Tibial nerve (tissue), 4 donors: ENCODE measurements around the gene FHAD1. TPM values are rescaled to one million over a fixed set of nuclear protein-coding genes. Genes with fewer than 3 reads are reported as not detected.

Experiments used
- DNase-seq, 2 donors: peaks; one replicate each; pipeline ENCODE4 v3.0.0-alpha.2; 2019; ENCODE audit warnings: low spot score in 2 of 2
- H3K27ac ChIP-seq, 4 donors: fragments of 200-600 bp; sonication (generic) in 3 of 4; one replicate each; pipeline ENCODE4 v1.5.1; 2017 to 2019; ENCODE audit warnings: mild to moderate bottlenecking in 1 of 4
- H3K27me3 ChIP-seq, 2 donors: fragments of 200-600 bp; sonication (generic) in 1 of 2; one replicate each; pipeline versions ENCODE4 v1.5.1 to v1.6.0; 2017 to 2019
- H3K36me3 ChIP-seq, 3 donors: fragments of 200-600 bp; sonication (generic); one replicate each; pipeline ENCODE4 v1.5.1; 2018 to 2019
- H3K4me1 ChIP-seq, 4 donors: fragments of 200-600 bp; sonication (generic) in 3 of 4; one replicate each; pipeline ENCODE4 v1.5.1; 2017 to 2019
- H3K4me3 ChIP-seq, 4 donors: fragments of 200-600 bp; sonication (generic) in 3 of 4; one replicate each; pipeline ENCODE4 v1.5.1; 2017 to 2019; ENCODE audit warnings: mild to moderate bottlenecking in 1 of 4, moderate library complexity in 1 of 4
- H3K9me3 ChIP-seq, 4 donors: fragments of 200-600 bp; sonication (generic) in 3 of 4; one replicate each; pipeline ENCODE4 v1.5.1; 2017 to 2019
- CTCF ChIP-seq, 5 experiments: fragments of 200-600 bp in 3 of 5; fragments of 450-650 bp in 2 of 5; sonication (generic) in 3 of 5; IDR thresholded peaks; one replicate each; pipeline ENCODE4 v1.5.1; 2016 to 2019; ENCODE audit warnings: antibody characterized with exemption in 5 of 5, mild to moderate bottlenecking in 3 of 5, moderate library complexity in 2 of 5
- EP300 ChIP-seq, 2 donors: sonication (generic); formaldehyde crosslinking; IDR thresholded peaks; one replicate each; pipeline ENCODE4 v1.6.1; 2017; ENCODE audit warnings: antibody characterized with exemption in 2 of 2, mild to moderate bottlenecking in 1 of 2
- POLR2A ChIP-seq, 2 donors: fragments of 450-650 bp; IDR thresholded peaks; one replicate each; pipeline ENCODE4 v1.6.1; 2017; ENCODE audit warnings: antibody characterized with exemption in 2 of 2, mild to moderate bottlenecking in 2 of 2, moderate library complexity in 2 of 2
- WGBS, 2 donors: methylation state at CpG; one replicate each; pipeline ENCODE4 v1.1.5; 2018; 5-methylcytosine and 5-hydroxymethylcytosine counted together
- total RNA-seq, 4 donors: library from RNA; depleted of rRNA; stranded (reverse); fragments of >200 nt; gene quantifications; one replicate each; pipeline ENCODE4 v1.1.0, GENCODE V29; 2016

The FHAD1 gene
- total RNA-seq, 4 donors from 2014 or later = 0.30 to 0.63 TPM; not detected in 2

- Histone ChIP-seq H3K9me3 (peaks cover 0 to 1% (median 0%) of the 10 kb centered on the region in 4 donors), H3K27ac (peak overlapping the region in 1 of 4 donors; percentile 28), H3K36me3 (no peaks in the 10 kb centered on the region), H3K4me1 (peaks cover 0 to 5% (median 0%) of the 10 kb centered on the region in 4 donors), H3K4me3 (no peak overlapping the region), H3K27me3 (no peaks in the 10 kb centered on the region)
- TF ChIP-seq POLR2A (IDR thresholded peaks at IDR 0.05) = no peak
- TF ChIP-seq CTCF (IDR thresholded peaks at IDR 0.05) = no peak
- TF ChIP-seq EP300 (IDR thresholded peaks at IDR 0.05) = no peak
- no peak for DNase-seq
- WGBS, 2 donors = 88% methylated on average over 9 of the region's 9 CpGs
Observed at GRCh38 chr1:15259622-15260007, 12.6 kb downstream of the FHAD1 start.

DNA sequence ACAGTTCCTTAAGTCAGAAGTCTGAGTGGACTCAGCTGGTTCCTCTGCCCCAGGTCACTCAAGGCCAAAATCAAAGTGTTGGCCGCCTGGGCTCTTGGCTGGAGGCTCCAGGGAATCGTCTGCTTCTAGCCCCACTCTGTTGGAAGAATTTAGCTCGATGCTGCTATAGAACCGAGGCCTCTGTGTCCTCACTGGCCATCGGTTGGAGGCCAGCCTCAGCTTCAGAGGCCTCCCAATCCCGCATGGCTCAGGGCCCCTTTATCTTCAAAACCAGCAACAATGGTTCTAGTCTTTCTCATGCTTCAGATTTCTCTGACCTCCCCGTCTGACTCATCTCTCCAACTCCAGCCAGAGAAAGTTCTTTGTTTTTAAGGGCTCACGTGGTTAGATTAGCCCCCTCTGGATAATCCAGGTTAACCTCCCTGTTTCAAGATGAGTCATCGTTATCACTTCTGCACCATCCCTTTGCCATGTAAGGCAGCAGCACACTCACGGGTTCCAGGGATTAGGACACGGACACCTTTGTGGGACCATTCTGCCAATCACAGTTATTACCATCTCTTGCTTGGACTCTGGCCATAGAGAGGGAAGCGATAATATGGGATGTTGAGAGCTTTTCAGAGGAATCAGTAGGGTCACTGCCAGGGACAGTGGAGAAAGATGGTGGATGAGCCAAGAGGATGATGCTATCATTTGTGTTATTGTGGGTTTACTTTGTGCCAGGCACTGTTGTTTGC, 13.6 kb downstream of the FHAD1 start:
- Histone ChIP-seq H3K4me3 (no peak overlapping the region), H3K27me3 (no peaks in the 10 kb centered on the region), H3K27ac (peak overlapping the region in 1 of 4 donors; percentile 59), H3K9me3 (peaks cover 0 to 11% (median 0%) of the 10 kb centered on the region in 4 donors), H3K4me1 (peaks cover 0 to 5% (median 0%) of the 10 kb centered on the region in 4 donors), H3K36me3 (no peaks in the 10 kb centered on the region)
- no peak for DNase-seq
- 51 to 54% methylated on average over 12 of the region's 12 CpGs for WGBS, 2 donors
- TF ChIP-seq EP300 (IDR thresholded peaks at IDR 0.05) = no peak
- TF ChIP-seq POLR2A (IDR thresholded peaks at IDR 0.05) = no peak
- TF ChIP-seq CTCF (IDR thresholded peaks at IDR 0.05) = no peak

GRCh38 chr1:15261155-15262002, 14.4 kb downstream of the FHAD1 start:
- Histone ChIP-seq H3K36me3 (no peaks in the 10 kb centered on the region), H3K9me3 (peaks cover 0 to 11% (median 0%) of the 10 kb centered on the region in 4 donors), H3K4me3 (no peak overlapping the region), H3K27ac (peak overlapping the region in 2 of 4 donors; percentile 34 to 59), H3K27me3 (no peaks in the 10 kb centered on the region), H3K4me1 (peaks cover 0 to 5% (median 0%) of the 10 kb centered on the region in 4 donors)
- TF ChIP-seq EP300 (IDR thresholded peaks at IDR 0.05) = peak in 1 of 2 donors; percentile 51
- no peak for TF ChIP-seq CTCF (IDR thresholded peaks at IDR 0.05)
- 53 to 64% methylated on average over 20 of the region's 20 CpGs for WGBS, 2 donors
- peak in 1 of 2 donors; percentile 43 for DNase-seq

- Histone ChIP-seq H3K4me1 (peaks cover 0 to 5% (median 0%) of the 10 kb centered on the region in 4 donors), H3K4me3 (no peak overlapping the region), H3K9me3 (peaks cover 0 to 11% (median 0%) of the 10 kb centered on the region in 4 donors), H3K36me3 (no peaks in the 10 kb centered on the region), H3K27me3 (no peaks in the 10 kb centered on the region), H3K27ac (peak overlapping the region in 1 of 4 donors; percentile 48)
- TF ChIP-seq EP300 (IDR thresholded peaks at IDR 0.05) (no peak), CTCF (IDR thresholded peaks at IDR 0.05) (no peak), POLR2A (IDR thresholded peaks at IDR 0.05) (no peak)
- WGBS, 2 donors = 91 to 95% methylated on average over 2 of the region's 2 CpGs
- no peak for DNase-seq
Observed at GRCh38 chr1:15262003-15262377, 15.0 kb downstream of the FHAD1 start.

DNA sequence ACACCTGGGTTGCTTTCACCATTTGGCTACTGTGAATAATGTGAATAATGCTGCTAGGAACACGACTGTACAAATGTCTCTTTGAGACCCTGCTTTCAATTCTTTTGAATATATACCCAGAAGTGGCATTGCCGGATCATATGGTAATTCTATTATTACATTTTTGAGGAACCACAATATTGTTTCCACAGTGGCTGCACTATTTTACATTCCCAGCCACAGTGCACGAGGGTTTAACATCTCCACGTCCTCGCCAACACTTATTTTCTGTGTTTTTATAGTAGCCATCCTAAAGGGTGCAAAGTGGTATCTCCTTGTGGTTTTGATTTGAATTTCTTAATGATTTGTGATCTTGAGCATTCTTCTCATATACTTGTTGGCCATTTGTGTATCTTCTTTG, 15.7 kb downstream of the FHAD1 start:
- TF ChIP-seq EP300 (IDR thresholded peaks at IDR 0.05) (no peak), CTCF (IDR thresholded peaks at IDR 0.05) (no peak), POLR2A (IDR thresholded peaks at IDR 0.05) (no peak)
- H3K36me3 ChIP-seq = no peaks in the 10 kb centered on the region
- no peak overlapping the region for H3K4me3 ChIP-seq
- H3K27me3 ChIP-seq = no peaks in the 10 kb centered on the region
- no peak overlapping the region for H3K27ac ChIP-seq
- WGBS, 2 donors = 74 to 76% methylated on average over 5 of the region's 5 CpGs
- H3K4me1 ChIP-seq = peaks cover 0 to 5% (median 0%) of the 10 kb centered on the region in 4 donors
- H3K9me3 ChIP-seq = peaks cover 0 to 11% (median 0%) of the 10 kb centered on the region in 4 donors
- no peak for DNase-seq
